RWPE1 (cell line): Measurements from ENCODE around the gene SLC50A1.

Experiments used
- CTCF ChIA-PET: fragments of 350-600 bp; sonication (Branson Sonifier 250); formaldehyde crosslinking; extraction: SDS; loops from one replicate; lab custom pipeline; 2021; lab: Yijun Ruan, JAX
- POLR2A ChIA-PET: fragments of 400-600 bp; formaldehyde crosslinking; extraction: SDS; loops from one replicate; lab custom pipeline; 2020; ENCODE audit warnings: antibody characterized with exemption; ENCODE audit not compliant: low non-redundant PET; lab: Yijun Ruan, JAX
- DNase-seq: peaks from one replicate; pipeline ENCODE4 v3.0.0; 2012; ENCODE audit warnings: low spot score
- H3K27ac ChIP-seq: fragments of 450-650 bp; 2 replicates; pipeline ENCODE4 v1.5.1; 2017
- CTCF ChIP-seq: fragments of 450-650 bp; conservative IDR thresholded peaks from 2 replicates; pipeline ENCODE4 v1.5.1; 2017; ENCODE audit warnings: low read depth, mild to moderate bottlenecking

The SLC50A1 gene

GRCh38 chr1:155131856-155132255 lies 3.8 kb upstream of the SLC50A1 start:
- ChIA-PET POLR2A (no interaction called here), CTCF (interaction anchor here (2.6 kb wide), 1 partner anchor 41 kb away, joined by 9 read pairs; the partner anchor contains the start of gene KRTCAP2)
- TF ChIP-seq CTCF, result no peak
- no peak for DNase-seq
- H3K27ac ChIP-seq, result peak overlapping the region; percentile 99

DNA sequence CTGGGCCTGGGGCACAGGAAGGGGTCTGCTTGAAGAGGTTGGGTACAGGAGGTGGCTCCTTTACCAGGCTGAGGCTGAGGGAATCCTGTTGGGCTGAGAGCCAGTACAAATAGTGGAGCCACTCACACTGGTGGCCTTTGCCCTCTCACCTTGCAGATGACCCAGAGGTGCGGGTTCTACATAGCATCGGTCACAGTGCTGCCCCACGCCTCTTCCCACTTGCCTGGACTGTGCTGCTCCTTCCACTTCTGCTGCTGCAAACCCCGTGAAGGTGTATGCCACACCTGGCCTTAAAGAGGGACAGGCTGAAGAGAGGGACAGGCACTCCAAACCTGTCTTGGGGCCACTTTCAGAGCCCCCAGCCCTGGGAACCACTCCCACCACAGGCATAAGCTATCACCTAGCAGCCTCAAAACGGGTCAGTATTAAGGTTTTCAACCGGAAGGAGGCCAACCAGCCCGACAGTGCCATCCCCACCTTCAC lies 1.8 kb upstream of the SLC50A1 start:
- POLR2A ChIA-PET, result interaction anchor here (1.8 kb wide), 1 partner anchor 39 kb away, joined by 7 read pairs; the partner anchor contains the start of gene KRTCAP2
- peak overlapping the region; percentile 99 for H3K27ac ChIP-seq
- no peak for DNase-seq
- CTCF ChIA-PET, result interaction anchor here (0.8 to 2.2 kb wide), 3 partner anchors 34 to 116 kb away, joined by 3 to 11 read pairs (median 8); no protein-coding TSS in a partner anchor
- no peak for TF ChIP-seq CTCF

DNA sequence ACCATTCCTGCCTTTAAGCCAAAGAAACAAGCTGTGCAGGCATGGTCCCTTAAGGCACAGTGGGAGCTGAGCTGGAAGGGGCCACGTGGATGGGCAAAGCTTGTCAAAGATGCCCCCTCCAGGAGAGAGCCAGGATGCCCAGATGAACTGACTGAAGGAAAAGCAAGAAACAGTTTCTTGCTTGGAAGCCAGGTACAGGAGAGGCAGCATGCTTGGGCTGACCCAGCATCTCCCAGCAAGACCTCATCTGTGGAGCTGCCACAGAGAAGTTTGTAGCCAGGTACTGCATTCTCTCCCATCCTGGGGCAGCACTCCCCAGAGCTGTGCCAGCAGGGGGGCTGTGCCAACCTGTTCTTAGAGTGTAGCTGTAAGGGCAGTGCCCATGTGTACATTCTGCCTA lies 1.3 kb upstream of the SLC50A1 start:
- no peak for DNase-seq
- TF ChIP-seq CTCF, result no peak
- ChIA-PET CTCF (interaction anchor here (0.5 to 2.2 kb wide), 5 partner anchors 33 to 198 kb away, joined by 3 to 11 read pairs (median 4); partner anchors contain the start of gene PMVK), POLR2A (interaction anchor here (1.8 to 2.9 kb wide), 2 partner anchors 9 to 39 kb away, joined by 7 to 14 read pairs; partner anchors contain the start of gene KRTCAP2)
- peak overlapping the region; percentile 99 for H3K27ac ChIP-seq

DNA sequence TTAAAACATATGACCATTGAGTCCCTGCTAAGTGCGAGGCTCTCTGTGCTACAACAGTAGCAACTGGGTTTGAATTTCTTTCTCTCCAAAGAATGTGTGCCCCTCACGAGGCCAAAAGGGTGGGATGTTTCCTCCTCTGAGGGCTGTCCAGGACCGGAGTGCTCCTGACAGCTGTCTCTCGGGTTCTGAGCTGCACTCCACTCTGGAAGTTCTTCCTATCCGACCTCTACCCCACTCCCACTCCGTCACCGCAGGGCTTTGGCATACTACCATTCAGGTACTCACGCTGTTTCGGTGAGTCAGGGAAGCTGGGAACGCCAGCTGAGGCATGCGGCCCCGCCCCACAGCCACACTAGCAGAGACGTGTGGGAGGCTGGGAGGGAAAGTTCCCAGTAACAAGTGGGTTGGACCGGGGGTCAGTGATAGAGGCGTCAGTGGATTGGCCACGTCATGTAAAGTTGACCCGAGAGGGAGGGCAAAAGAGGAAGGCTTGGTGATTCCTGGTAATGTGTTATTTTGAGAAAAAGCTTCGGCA lies 705 bp upstream of the SLC50A1 start:
- POLR2A ChIA-PET, result interaction anchor here (0.7 to 2.9 kb wide), 3 partner anchors 10 to 162 kb away, joined by 3 to 14 read pairs (median 7); partner anchors contain the start of gene KRTCAP2
- CTCF ChIA-PET, result interaction anchor here (0.5 to 1.2 kb wide), 8 partner anchors 31 to 203 kb away, joined by 3 to 11 read pairs (median 4); partner anchors contain the start of gene PMVK
- DNase-seq, result peak; percentile 97
- H3K27ac ChIP-seq, result peak overlapping the region; percentile 99
- TF ChIP-seq CTCF, result no peak

- no peak for DNase-seq
- POLR2A ChIA-PET, result interaction anchor here (2.9 kb wide), 1 partner anchor 11 kb away, joined by 14 read pairs; no protein-coding TSS in a partner anchor
Measured at GRCh38 chr1:155136748-155137147, 1.1 kb downstream of the SLC50A1 start.

More at GRCh38 chr1:155136748-155137147, 1.1 kb downstream of the SLC50A1 start:
- peak overlapping the region; percentile 99 for H3K27ac ChIP-seq
- TF ChIP-seq CTCF, result no peak
- CTCF ChIA-PET, result interaction anchor here (0.7 to 1.8 kb wide), 3 partner anchors 31 to 51 kb away, joined by 4 to 5 read pairs (median 4); no protein-coding TSS in a partner anchor
